ENCODE measurements around the gene EDAR.

EDAR gene

GRCh38 chr2:108916122-108916795 is 72.8 kb downstream of the EDAR start:
- H3K9me3 ChIP-seq (ENCODE audit: control insufficient read depth, insufficient read depth, low read length) = no peaks in the 10 kb centered on the region
- H3K9ac ChIP-seq (ENCODE audit: low read depth, low read length) = no peak overlapping the region
- no peaks in the 10 kb centered on the region for H3K4me1 ChIP-seq (ENCODE audit: control insufficient read depth, insufficient read depth, low read length)
- H3K36me3 ChIP-seq (ENCODE audit: control insufficient read depth, insufficient read depth, low read length) = no peaks in the 10 kb centered on the region
- no peak overlapping the region for H3K4me3 ChIP-seq (ENCODE audit: low read depth, low read length)
- no peak overlapping the region for H3K27ac ChIP-seq (ENCODE audit: low read depth, low read length)
- H3K27me3 ChIP-seq (ENCODE audit: control insufficient read depth, insufficient read depth, low read length) = no peaks in the 10 kb centered on the region

- Histone ChIP-seq H3K4me3 (ENCODE audit: low read depth, low read length) (no peak overlapping the region), H3K9me3 (ENCODE audit: control insufficient read depth, insufficient read depth, low read length) (no peaks in the 10 kb centered on the region), H3K36me3 (ENCODE audit: control insufficient read depth, insufficient read depth, low read length) (no peaks in the 10 kb centered on the region), H3K27me3 (ENCODE audit: control insufficient read depth, insufficient read depth, low read length) (no peaks in the 10 kb centered on the region), H3K4me1 (ENCODE audit: control insufficient read depth, insufficient read depth, low read length) (no peaks in the 10 kb centered on the region), H3K27ac (ENCODE audit: low read depth, low read length) (no peak overlapping the region), H3K9ac (ENCODE audit: low read depth, low read length) (no peak overlapping the region)
Observed at GRCh38 chr2:108912629-108912902, 76.5 kb downstream of the EDAR start.

GRCh38 chr2:108911807-108912628 is 77.0 kb downstream of the EDAR start:
- no peak overlapping the region for H3K9ac ChIP-seq (ENCODE audit: low read depth, low read length)
- no peak overlapping the region for H3K4me3 ChIP-seq (ENCODE audit: low read depth, low read length)
- no peak overlapping the region for H3K27ac ChIP-seq (ENCODE audit: low read depth, low read length)
- H3K36me3 ChIP-seq (ENCODE audit: control insufficient read depth, insufficient read depth, low read length) = no peaks in the 10 kb centered on the region
- no peaks in the 10 kb centered on the region for H3K4me1 ChIP-seq (ENCODE audit: control insufficient read depth, insufficient read depth, low read length)
- H3K27me3 ChIP-seq (ENCODE audit: control insufficient read depth, insufficient read depth, low read length) = no peaks in the 10 kb centered on the region
- no peaks in the 10 kb centered on the region for H3K9me3 ChIP-seq (ENCODE audit: control insufficient read depth, insufficient read depth, low read length)

- no peaks in the 10 kb centered on the region for H3K9me3 ChIP-seq (ENCODE audit: control insufficient read depth, insufficient read depth, low read length)
- H3K36me3 ChIP-seq (ENCODE audit: control insufficient read depth, insufficient read depth, low read length) = no peaks in the 10 kb centered on the region
- no peak overlapping the region for H3K9ac ChIP-seq (ENCODE audit: low read depth, low read length)
- H3K27me3 ChIP-seq (ENCODE audit: control insufficient read depth, insufficient read depth, low read length) = no peaks in the 10 kb centered on the region
- H3K27ac ChIP-seq (ENCODE audit: low read depth, low read length) = no peak overlapping the region
- no peak overlapping the region for H3K4me3 ChIP-seq (ENCODE audit: low read depth, low read length)
- no peaks in the 10 kb centered on the region for H3K4me1 ChIP-seq (ENCODE audit: control insufficient read depth, insufficient read depth, low read length)
Observed at GRCh38 chr2:108911401-108911800, 77.6 kb downstream of the EDAR start.

- Histone ChIP-seq H3K27ac (ENCODE audit: low read depth, low read length) (no peak overlapping the region), H3K4me1 (ENCODE audit: control insufficient read depth, insufficient read depth, low read length) (no peaks in the 10 kb centered on the region)
Observed at GRCh38 chr2:108910541-108911396, 78.3 kb downstream of the EDAR start.

GRCh38 chr2:108910011-108910431 is 79.0 kb downstream of the EDAR start:
- no peak overlapping the region for H3K27ac ChIP-seq (ENCODE audit: low read depth, low read length)
- no peaks in the 10 kb centered on the region for H3K4me1 ChIP-seq (ENCODE audit: control insufficient read depth, insufficient read depth, low read length)
- no peaks in the 10 kb centered on the region for H3K27me3 ChIP-seq (ENCODE audit: control insufficient read depth, insufficient read depth, low read length)
- no peak overlapping the region for H3K9ac ChIP-seq (ENCODE audit: low read depth, low read length)
- no peaks in the 10 kb centered on the region for H3K9me3 ChIP-seq (ENCODE audit: control insufficient read depth, insufficient read depth, low read length)
- H3K4me3 ChIP-seq (ENCODE audit: low read depth, low read length) = no peak overlapping the region
- no peaks in the 10 kb centered on the region for H3K36me3 ChIP-seq (ENCODE audit: control insufficient read depth, insufficient read depth, low read length)

More at GRCh38 chr2:108910541-108911396, 78.3 kb downstream of the EDAR start:
- H3K36me3 ChIP-seq (ENCODE audit: control insufficient read depth, insufficient read depth, low read length) = no peaks in the 10 kb centered on the region
- no peaks in the 10 kb centered on the region for H3K27me3 ChIP-seq (ENCODE audit: control insufficient read depth, insufficient read depth, low read length)
- no peaks in the 10 kb centered on the region for H3K9me3 ChIP-seq (ENCODE audit: control insufficient read depth, insufficient read depth, low read length)
- no peak overlapping the region for H3K9ac ChIP-seq (ENCODE audit: low read depth, low read length)
- no peak overlapping the region for H3K4me3 ChIP-seq (ENCODE audit: low read depth, low read length)

- no peak overlapping the region for H3K27ac ChIP-seq (ENCODE audit: low read depth, low read length)
- H3K4me1 ChIP-seq (ENCODE audit: control insufficient read depth, insufficient read depth, low read length) = no peaks in the 10 kb centered on the region
- H3K27me3 ChIP-seq (ENCODE audit: control insufficient read depth, insufficient read depth, low read length) = no peaks in the 10 kb centered on the region
- H3K36me3 ChIP-seq (ENCODE audit: control insufficient read depth, insufficient read depth, low read length) = no peaks in the 10 kb centered on the region
- H3K4me3 ChIP-seq (ENCODE audit: low read depth, low read length) = no peak overlapping the region
- no peak overlapping the region for H3K9ac ChIP-seq (ENCODE audit: low read depth, low read length)
- H3K9me3 ChIP-seq (ENCODE audit: control insufficient read depth, insufficient read depth, low read length) = no peaks in the 10 kb centered on the region
Observed at GRCh38 chr2:108909275-108909823, 79.7 kb downstream of the EDAR start.

GRCh38 chr2:108908713-108909070 is 80.3 kb downstream of the EDAR start:
- H3K4me3 ChIP-seq (ENCODE audit: low read depth, low read length) = no peak overlapping the region
- H3K27ac ChIP-seq (ENCODE audit: low read depth, low read length) = no peak overlapping the region
- no peaks in the 10 kb centered on the region for H3K27me3 ChIP-seq (ENCODE audit: control insufficient read depth, insufficient read depth, low read length)
- H3K36me3 ChIP-seq (ENCODE audit: control insufficient read depth, insufficient read depth, low read length) = no peaks in the 10 kb centered on the region
- H3K9ac ChIP-seq (ENCODE audit: low read depth, low read length) = no peak overlapping the region
- no peaks in the 10 kb centered on the region for H3K4me1 ChIP-seq (ENCODE audit: control insufficient read depth, insufficient read depth, low read length)
- no peaks in the 10 kb centered on the region for H3K9me3 ChIP-seq (ENCODE audit: control insufficient read depth, insufficient read depth, low read length)

GRCh38 chr2:108907822-108908712 is 81.0 kb downstream of the EDAR start:
- Histone ChIP-seq H3K4me1 (ENCODE audit: control insufficient read depth, insufficient read depth, low read length) (no peaks in the 10 kb centered on the region), H3K4me3 (ENCODE audit: low read depth, low read length) (no peak overlapping the region), H3K27me3 (ENCODE audit: control insufficient read depth, insufficient read depth, low read length) (no peaks in the 10 kb centered on the region), H3K9me3 (ENCODE audit: control insufficient read depth, insufficient read depth, low read length) (no peaks in the 10 kb centered on the region), H3K9ac (ENCODE audit: low read depth, low read length) (no peak overlapping the region), H3K27ac (ENCODE audit: low read depth, low read length) (no peak overlapping the region), H3K36me3 (ENCODE audit: control insufficient read depth, insufficient read depth, low read length) (no peaks in the 10 kb centered on the region)

GRCh38 chr2:108906403-108907077 is 82.5 kb downstream of the EDAR start:
- Histone ChIP-seq H3K27ac (ENCODE audit: low read depth, low read length) (no peak overlapping the region), H3K27me3 (ENCODE audit: control insufficient read depth, insufficient read depth, low read length) (no peaks in the 10 kb centered on the region), H3K4me1 (ENCODE audit: control insufficient read depth, insufficient read depth, low read length) (no peaks in the 10 kb centered on the region), H3K9ac (ENCODE audit: low read depth, low read length) (no peak overlapping the region), H3K9me3 (ENCODE audit: control insufficient read depth, insufficient read depth, low read length) (no peaks in the 10 kb centered on the region), H3K4me3 (ENCODE audit: low read depth, low read length) (no peak overlapping the region), H3K36me3 (ENCODE audit: control insufficient read depth, insufficient read depth, low read length) (no peaks in the 10 kb centered on the region)

Data from HUES48 (cell line).